Thyroid gland (tissue), 4 donors: ENCODE data around the gene E2F3. TPM values are rescaled to one million over a fixed set of nuclear protein-coding genes. Genes with fewer than 3 reads are reported as not detected.

Experiments
- DNase-seq, 2 donors: peaks; one replicate each; pipeline ENCODE4 v3.0.0-alpha.2; 2019
- H3K27ac ChIP-seq, 3 donors: fragments of 200-600 bp; sonication (generic); 1 replicate in 2 of 3; 2 replicates in 1 of 3; pipeline ENCODE4 v1.5.1; 2016 to 2019; ENCODE audit warnings: mild to moderate bottlenecking in 1 of 3, moderate library complexity in 1 of 3
- H3K27me3 ChIP-seq: fragments of 200-600 bp; sonication (generic); one replicate; pipeline ENCODE4 v1.5.1; 2019
- H3K36me3 ChIP-seq, 2 donors: fragments of 200-600 bp; sonication (generic); one replicate each; pipeline ENCODE4 v1.5.1; 2016 to 2019
- H3K4me1 ChIP-seq, 2 donors: fragments of 200-600 bp; sonication (generic); one replicate each; pipeline ENCODE4 v1.5.1; 2017 to 2019
- H3K4me3 ChIP-seq, 3 donors: fragments of 200-600 bp; sonication (generic); replicated peaks in 1 of 3; 1 replicate in 2 of 3; 2 replicates in 1 of 3; pipeline ENCODE4 v1.5.1; 2016; ENCODE audit warnings: mild to moderate bottlenecking in 1 of 3
- H3K9me3 ChIP-seq: fragments of 200-600 bp; sonication (generic); one replicate; pipeline ENCODE4 v1.5.1; 2017
- POLR2A ChIP-seq, 2 donors: fragments of 450-650 bp; IDR thresholded peaks; one replicate each; pipeline ENCODE4 v1.6.1; 2017; ENCODE audit warnings: antibody characterized with exemption in 2 of 2, mild to moderate bottlenecking in 2 of 2, moderate library complexity in 1 of 2
- WGBS, 2 donors: methylation state at CpG; one replicate each; pipeline ENCODE4 v1.1.5; 2017; 5-methylcytosine and 5-hydroxymethylcytosine counted together
- intact Hi-C: fragments of 100-400 bp; cut with DNase I; formaldehyde crosslinking; loops from one replicate; pipeline ENCODE4 v1.15.1; 2023
- small RNA-seq: library from RNA; depleted of rRNA; stranded (forward); fragments of <200 nt; gene quantifications from one replicate; pipeline ENCODE3, GENCODE V24; 2016
- total RNA-seq, 4 donors: library from RNA; depleted of rRNA; stranded (reverse); fragments of >200 nt; gene quantifications; one replicate each; pipeline ENCODE4 v1.2.3, GENCODE V29; 2016
- TF ChIP-seq, protein P1 (sequence below), 6 experiments: fragments of 200-600 bp in 3 of 6; fragments of 450-650 bp in 3 of 6; sonication (generic) in 3 of 6; IDR thresholded peaks; one replicate each; pipeline ENCODE4 v1.5.1; 2016 to 2019; ENCODE audit warnings: antibody characterized with exemption in 6 of 6, mild to moderate bottlenecking in 2 of 6, inconsistent platforms in 1 of 6, moderate library complexity in 1 of 6

Gene E2F3
- total RNA-seq, 4 donors from 2014 or later = 9.4 to 18.0 (median 12.4) TPM

DNA sequence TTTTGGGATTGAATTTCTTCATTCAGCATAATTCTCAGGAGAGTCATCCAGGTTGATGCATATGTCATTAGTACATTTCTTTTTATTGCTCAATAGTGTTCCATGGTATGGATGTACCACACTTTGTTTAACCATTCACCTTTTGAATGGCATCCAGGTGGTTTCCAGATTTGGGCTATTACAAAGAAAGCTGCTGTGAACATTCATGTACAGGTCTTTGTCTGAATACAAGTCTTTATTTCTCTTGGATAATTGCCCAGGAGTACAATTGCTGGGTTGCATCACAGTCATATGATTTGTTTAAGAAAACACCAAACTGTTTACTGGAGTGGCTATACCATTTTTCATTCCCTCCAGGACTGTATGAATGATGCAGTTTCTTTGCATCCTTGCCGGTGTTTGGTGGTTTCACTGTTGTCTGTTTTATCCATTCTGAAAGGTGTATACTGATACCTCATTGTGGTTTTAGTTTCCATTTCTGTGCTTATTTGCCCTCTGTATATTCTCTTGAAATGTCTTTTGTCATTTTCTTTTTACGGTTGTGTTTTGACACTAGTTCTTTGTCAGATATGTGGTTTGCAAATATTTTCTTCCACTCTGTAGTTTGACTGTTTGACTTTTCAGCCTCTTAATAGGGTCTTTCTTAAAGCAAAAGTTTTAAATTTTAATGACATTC lies 141.4 kb downstream of the E2F3 start:
- Histone ChIP-seq H3K4me3 (no peak overlapping the region), H3K27me3 (no peaks in the 10 kb centered on the region), H3K36me3 (peaks cover 0 to 3% of the 10 kb centered on the region in 2 donors), H3K27ac (no peak overlapping the region), H3K9me3 (no peaks in the 10 kb centered on the region), H3K4me1 (peaks cover 28 to 47% of the 10 kb centered on the region in 2 donors)
- DNase-seq = no peak
- intact Hi-C loops = no loop called here
- 73 to 81% methylated on average over 2 of the region's 2 CpGs for WGBS, 2 donors
- TF ChIP-seq POLR2A (IDR thresholded peaks at IDR 0.05) = no peak
- TF ChIP-seq, protein P1, sequence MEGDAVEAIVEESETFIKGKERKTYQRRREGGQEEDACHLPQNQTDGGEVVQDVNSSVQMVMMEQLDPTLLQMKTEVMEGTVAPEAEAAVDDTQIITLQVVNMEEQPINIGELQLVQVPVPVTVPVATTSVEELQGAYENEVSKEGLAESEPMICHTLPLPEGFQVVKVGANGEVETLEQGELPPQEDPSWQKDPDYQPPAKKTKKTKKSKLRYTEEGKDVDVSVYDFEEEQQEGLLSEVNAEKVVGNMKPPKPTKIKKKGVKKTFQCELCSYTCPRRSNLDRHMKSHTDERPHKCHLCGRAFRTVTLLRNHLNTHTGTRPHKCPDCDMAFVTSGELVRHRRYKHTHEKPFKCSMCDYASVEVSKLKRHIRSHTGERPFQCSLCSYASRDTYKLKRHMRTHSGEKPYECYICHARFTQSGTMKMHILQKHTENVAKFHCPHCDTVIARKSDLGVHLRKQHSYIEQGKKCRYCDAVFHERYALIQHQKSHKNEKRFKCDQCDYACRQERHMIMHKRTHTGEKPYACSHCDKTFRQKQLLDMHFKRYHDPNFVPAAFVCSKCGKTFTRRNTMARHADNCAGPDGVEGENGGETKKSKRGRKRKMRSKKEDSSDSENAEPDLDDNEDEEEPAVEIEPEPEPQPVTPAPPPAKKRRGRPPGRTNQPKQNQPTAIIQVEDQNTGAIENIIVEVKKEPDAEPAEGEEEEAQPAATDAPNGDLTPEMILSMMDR (IDR thresholded peaks at IDR 0.05) = no peak

Small RNA genes lying within 50 kb of the gene (small RNA-seq; reads per million reads assigned to genes)
- gene RF00019 = not detected
- not detected for gene RNU6-141P

Other genes with a start within 250 kb of the E2F3 start
- gene MBOAT1, start 189.4 kb upstream of the E2F3 start, total RNA-seq = 10 to 100 TPM in 3 of 4 donors, 1 to 10 TPM in 1; 9.6 to 24.3 (median 12.6) TPM
- 10 to 100 TPM; 24.7 to 32.8 (median 29.8) TPM for gene CDKAL1, start 132.6 kb downstream of the E2F3 start, total RNA-seq